Muscle of back (tissue), 11 donors: ENCODE measurements around the gene GPR25. TPM values are rescaled to one million over a fixed set of nuclear protein-coding genes. Genes with fewer than 3 reads are reported as not detected.

Source experiments
- DNase-seq, 3 donors: peaks; one replicate each; pipeline versions ENCODE4 v3.0.0 to v3.0.0-alpha.2; 2013
- polyA plus RNA-seq, 10 donors: library from polyadenylated mRNA; unstranded; fragments of 120-200 nt; gene quantifications; one replicate each; pipeline ENCODE4 v1.2.1, GENCODE V29; 2013; ENCODE audit not compliant: insufficient read length in 10 of 10

The GPR25 gene
- polyA plus RNA-seq, 10 donors, result 0.12 to 0.29 TPM; not detected in 8

DNA sequence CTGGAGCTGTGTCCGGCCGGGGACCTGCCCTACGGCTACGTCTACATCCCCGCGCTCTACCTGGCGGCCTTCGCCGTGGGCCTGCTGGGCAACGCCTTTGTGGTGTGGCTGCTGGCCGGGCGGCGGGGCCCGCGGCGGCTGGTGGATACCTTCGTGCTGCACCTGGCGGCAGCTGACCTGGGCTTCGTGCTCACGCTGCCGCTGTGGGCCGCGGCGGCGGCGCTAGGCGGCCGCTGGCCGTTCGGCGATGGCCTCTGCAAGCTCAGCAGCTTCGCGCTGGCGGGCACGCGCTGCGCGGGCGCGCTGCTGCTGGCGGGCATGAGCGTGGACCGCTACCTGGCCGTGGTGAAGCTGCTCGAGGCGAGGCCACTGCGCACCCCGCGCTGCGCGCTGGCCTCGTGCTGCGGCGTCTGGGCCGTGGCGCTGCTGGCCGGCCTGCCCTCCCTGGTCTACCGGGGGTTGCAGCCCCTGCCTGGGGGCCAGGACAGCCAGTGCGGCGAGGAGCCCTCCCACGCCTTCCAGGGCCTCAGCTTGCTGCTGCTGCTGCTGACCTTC is 412 bp downstream of the GPR25 start:
- peak in 1 of 3 donors; percentile 70 for DNase-seq

DNA sequence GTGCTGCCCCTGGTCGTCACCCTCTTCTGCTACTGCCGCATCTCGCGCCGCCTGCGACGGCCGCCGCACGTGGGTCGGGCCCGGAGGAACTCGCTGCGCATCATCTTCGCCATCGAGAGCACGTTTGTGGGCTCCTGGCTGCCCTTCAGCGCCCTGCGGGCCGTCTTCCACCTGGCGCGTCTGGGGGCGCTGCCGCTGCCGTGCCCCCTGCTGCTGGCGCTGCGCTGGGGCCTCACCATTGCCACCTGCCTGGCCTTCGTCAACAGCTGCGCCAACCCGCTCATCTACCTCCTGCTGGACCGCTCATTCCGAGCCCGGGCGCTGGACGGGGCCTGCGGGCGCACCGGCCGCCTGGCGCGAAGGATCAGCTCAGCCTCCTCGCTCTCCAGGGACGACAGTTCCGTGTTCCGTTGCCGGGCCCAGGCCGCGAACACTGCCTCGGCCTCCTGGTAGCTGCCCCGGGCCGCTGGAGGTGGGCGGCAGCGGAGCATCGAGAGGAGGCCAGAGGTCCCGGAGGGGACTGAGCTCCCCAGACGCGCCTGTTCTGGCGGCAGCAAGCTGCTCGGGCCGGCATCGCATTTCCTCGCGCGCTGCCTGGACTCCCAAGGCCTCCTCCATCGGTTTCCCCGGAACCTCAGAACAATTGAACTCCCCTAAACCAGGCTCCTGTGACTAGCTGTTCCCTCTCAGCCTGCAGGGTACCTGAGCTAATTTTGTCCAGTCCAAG is 1.1 kb downstream of the GPR25 start:
- peak in 1 of 3 donors; percentile 49 for DNase-seq

DNA sequence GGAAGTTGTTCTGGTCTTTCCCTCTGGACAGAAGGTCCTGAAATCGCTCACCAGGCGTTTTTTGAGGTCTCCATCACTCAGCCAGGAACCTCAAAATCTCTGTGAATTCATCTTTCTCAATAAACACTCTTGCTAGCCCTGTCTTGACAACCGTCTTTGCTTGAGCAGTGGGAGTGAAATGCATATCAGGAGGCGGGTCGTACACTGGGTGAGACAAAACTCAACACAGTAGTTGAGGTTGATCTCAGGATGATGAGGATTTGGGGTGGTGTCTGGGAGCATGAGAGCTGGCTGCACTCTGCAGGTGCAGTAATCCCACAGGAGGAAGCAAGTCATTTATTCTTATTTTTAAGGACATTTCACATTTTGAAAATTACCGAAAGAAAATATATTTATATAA is 1.9 kb downstream of the GPR25 start:
- DNase-seq, result no peak

DNA sequence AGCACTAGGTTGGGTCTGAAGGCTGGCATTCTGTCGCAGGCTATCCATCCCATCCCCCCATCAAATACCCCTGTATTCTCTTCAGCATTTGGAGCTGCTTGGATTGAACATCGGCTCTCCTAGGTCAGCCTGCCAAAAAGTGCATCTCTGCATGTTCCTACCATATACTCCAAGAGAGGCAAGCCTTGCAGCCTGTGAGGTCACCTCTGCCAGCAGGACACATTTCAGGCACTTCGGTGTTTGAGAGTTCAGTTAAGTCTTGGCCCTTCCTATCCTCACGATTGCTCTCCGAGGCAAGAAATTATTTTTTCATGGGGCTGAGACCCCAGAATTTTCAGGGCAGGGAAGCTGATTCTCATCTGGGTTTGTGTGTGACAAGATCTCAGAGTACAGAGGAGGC is 2.6 kb downstream of the GPR25 start:
- DNase-seq, result no peak

DNA sequence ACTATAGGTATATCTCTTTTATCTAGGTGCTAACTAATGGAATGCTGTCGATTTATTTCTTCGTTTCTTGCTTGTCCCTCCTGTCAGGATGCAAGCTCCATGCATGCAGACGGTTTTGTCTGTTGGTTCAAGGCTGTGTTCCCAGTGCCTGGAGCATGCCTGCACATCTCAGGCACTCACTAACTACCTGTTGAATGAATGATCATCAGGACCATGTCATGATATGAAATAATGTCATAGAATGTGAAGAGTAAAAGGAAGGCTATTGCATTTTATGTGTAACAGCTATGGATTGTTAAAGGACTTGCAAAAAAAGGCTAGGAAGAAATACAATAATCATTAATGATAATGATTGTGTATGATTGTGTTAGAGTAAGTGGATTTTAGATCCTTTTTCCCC is 4.2 kb downstream of the GPR25 start:
- DNase-seq, result no peak

DNA sequence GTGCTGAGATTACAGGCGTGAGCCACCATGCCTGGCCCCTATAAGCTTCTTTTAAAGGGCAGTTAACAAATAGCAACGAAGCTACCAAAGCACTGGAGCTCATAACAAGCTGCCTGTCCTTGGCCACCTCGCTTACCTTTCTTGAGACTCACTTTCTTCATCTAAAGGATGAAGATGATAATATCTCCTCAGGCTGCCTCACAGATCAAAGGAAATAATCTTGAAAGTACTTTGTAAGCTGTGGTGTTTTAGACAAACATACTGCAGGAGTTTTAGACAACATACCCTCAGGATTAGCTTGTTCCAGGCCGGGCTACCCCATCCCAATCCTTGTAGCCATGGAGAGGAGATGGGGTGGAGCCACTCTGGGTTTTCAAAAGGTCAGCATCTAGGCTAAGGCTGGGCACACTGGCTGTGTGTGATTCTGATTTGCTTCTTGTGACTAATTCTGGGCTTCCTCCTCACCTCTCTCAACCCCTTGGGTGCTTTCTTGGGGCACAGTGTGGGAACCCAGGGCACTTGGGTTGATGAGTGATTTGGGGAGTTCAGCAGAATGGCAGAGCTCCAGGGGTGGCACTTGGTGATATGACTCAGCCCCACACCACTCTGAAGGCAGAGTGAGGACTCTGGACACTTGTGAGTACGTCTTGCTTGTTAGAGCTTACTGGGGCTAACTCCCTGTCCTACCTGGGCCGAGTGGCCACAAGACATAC is 5.2 kb downstream of the GPR25 start:
- DNase-seq, result no peak

DNA sequence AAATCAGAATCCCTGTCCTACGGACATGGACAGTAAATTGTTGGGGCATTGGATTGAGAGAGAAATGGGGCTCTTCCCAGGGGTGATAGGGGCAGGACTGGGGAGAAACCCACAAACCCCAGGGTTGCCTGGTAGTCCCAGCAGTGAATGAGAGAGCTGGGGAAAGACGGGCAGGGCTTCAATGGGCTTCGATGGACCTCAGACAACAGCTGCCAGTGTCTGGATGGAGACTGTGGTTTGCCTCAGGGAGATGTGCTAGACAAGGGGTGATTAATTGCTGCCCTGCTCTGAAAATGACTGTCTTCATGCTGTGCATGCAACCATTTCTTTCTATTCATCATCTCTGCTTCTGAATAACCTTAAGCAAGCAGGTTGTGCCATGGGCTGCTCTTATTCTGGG is 7.4 kb downstream of the GPR25 start:
- no peak for DNase-seq

DNA sequence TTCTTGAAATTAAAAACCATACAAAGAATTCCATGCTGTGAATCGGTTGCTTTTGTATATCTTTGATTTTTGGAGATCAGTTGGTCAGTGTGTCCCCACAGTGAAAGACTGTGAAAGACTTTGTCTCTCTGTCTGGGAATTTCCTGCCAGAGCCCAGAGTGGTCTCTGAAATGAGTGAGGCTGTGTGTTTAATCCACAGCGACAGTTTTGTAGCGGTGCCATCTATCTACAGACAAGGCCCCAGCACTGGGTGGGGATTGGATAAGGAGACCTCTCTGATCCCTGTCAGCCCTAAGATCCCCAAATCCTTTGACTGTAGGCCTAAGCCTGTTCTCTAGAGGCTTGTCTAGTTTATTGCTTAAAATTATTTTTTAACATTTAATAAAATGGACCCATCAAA is 10.3 kb downstream of the GPR25 start:
- no peak for DNase-seq

DNA sequence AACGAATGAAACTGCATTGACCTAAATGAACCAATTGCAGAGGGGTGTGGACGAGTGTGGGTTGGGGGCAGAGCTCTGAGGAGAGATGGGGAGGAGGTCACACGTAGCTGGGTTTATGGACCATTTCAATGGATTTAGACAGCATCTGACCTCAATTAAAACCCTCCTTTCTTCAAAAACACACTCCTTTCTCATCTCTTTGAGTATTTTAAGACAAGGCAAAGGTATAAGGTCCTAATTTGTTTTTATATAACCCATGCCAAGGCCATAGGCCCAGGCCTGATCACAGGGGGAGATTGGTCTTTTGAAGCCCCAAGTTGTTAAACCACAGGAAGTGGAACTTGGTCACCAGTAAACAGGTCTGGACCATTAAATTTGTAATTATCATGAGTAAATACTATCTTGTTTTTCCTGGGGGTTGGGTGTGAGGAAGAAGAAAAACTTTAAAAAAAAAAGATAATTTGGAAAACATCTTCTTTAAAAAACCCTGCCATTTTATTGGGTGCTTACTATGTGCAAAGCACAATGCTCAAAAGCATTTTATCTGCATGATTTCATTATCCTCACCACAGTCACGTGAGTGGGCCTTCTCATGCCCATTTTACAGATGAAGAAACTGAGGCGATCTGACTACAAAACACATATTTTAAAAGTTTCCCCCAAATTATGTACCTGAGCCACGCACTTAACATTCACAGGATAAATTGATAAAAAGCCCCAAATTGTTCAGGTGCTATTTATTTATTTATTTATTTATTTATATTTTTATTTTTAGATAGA is 13.0 kb downstream of the GPR25 start:
- DNase-seq, result no peak

DNA sequence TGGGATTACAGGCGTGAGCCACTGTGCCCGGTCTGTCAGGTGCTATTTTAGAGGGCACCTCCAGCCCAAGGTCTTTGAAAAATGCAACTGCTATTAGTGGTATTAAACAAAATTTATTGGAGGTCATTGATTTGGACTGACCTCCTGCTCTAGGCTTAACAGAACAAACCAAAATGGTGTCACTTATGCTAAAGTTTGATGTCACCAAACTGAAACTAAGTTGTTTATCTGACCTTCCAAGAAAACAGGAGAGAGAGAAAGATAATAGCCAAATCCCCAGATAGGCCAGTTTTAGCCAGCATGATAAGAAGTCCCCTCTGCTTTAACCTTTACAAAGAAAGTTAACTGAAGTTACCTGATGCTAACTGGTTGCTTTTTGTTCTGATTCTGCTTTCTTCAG is 13.8 kb downstream of the GPR25 start:
- no peak for DNase-seq

DNA sequence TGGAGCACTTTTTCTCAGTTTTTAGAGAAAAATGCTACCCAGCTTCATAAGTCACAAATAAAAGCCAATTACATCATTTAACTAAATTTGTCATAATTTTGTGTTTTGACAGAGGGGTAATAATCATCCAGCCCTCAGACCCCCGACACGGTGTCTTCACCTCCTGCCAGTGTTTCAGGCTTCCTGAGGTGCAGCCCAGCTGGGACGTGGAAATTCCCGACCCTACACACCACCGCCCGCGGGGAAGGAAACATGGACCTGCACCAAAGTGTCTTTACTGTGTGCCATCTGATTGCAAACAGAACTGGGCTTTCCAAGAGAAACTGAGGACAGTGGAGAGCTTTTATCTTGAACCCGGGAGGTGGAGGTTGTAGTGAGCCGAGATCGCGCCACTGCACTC is 14.3 kb downstream of the GPR25 start:
- no peak for DNase-seq

DNA sequence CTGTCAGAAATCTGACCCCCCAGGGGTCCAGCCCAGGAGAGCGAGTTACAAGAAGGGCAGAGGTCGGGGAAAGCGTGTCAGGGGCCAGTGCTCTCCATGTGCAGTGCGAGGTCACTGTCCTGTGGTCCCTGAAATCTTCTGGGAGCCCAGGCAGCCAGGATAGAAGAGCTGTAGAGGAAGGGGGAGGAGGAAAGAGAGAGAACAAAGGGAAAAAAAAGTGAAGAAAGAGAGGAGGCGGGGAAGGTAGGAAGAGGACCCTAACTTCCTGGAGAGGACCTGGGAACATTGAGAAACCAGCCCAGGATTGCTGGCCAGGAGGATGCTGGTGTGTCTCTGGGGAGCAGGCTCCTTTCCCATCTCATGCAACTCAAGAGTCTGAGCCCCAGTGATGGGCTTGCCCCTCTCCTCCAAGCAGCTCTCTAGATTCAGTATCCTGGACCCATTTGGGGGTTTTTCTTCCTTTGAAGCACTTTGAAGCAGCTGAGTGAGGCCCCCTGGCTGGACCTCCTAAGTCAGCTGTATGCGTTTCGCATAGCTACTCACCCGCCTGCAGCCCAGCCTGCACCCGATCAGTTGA is 15.1 kb downstream of the GPR25 start:
- no peak for DNase-seq

DNA sequence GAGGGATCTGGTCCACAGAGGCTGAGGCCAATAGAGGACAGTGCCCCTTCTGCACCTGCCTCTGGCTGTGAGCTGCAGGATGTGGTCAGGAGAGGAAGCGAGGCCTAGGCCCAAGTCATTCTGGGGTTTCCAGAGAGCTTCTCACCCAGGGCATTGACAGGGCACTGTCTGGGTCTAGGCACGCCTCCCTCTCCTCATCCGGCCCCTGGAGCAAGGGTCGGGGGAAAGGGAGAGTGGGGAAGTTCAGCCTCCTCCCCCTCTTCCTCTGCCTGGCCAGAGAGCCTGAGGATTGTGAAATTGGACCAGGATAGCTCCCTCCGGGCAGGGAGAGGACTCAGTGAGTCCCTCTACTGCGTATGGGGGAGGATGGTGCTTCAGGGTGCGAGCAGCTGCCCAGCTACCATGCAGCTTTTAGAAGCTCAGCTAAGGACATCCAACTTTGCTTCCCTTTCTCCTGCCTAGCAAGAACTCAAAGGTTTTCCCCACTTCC is 15.6 kb downstream of the GPR25 start:
- DNase-seq, result no peak

DNA sequence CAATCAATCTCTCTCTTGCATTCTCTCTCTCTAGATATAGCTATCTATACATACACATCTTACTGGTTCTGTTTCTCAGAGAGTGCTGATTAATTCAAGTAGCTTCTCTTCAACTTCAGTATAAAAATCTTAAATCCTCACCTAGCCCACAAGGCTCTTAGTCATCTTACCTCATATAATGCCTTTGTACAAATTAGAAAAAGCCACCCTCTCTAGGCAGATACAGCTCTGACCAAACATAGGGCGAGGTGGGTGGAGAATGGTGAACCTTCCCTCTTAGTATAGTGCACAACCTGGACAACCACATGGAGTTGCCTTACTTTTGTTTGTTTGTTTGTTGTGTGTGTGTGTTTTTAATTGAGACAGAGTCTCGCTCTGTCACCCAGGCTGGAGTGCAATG is 16.8 kb downstream of the GPR25 start:
- no peak for DNase-seq

DNA sequence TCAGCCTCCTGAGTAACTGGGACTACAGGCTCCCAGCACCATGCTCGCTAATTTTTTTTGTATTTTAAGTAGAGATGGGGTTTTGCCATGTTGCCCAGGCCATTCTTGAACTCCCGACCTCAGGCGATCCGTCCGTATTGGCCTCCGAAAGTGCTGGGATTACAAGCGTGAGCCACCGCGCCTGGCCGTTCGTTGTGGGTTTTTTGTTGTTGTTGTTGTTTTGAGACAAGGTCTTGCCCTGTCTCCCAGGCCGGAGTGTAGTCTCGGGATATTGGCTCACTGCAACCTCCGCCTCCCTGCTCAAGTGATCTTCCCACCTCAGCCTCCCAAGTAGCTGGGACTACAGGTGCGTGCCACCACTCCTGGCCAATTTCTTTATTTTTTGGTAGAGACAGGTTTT is 17.2 kb downstream of the GPR25 start:
- no peak for DNase-seq

DNA sequence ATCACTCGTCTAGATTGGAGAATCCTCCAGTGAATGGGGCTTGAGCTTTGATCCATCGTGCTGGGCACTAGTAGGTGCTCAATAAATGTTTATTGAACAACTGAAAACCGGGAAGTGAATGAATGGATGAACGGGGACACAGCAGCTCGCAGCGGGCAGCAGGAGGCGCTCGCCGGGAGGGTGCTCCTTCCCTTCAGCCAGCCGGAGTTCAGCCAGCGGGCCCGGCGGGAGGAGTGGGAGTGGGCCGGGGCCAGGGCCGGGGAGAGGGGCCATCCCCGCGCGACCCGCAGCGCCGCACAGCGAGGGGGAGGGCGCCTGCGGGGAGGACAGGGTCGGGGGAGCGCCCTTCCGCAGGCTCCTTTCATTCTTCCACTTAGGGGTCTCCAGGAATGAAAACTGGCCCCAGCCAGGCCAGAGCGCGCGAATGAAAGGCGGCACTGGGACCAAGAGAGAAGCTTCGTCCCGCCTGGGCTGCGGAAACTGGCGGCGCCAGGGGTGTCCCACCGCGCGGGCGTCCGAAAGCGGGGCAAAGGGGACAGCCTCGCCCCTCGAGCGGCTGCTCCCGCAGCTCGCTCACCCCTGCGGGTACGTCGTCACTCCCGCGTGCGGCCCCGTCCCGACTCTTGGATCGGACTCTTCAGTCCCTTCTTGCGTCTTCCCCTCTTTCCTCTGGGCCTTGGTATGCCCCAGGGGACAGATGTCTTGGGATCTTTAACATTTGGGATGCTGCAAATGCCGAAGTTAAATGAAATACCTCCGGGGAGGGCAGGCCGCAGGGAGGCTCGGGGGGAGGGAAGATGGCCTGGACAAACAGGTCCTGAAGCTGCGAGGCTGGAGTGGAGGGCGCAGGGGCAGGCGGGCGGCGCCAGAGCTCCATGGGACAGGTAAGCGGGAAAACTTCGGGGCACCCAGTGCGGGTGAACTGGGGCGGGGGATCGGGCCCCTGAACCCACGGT is 18.3 kb downstream of the GPR25 start:
- peak; percentile 24 to 80 (median 35) for DNase-seq

DNA sequence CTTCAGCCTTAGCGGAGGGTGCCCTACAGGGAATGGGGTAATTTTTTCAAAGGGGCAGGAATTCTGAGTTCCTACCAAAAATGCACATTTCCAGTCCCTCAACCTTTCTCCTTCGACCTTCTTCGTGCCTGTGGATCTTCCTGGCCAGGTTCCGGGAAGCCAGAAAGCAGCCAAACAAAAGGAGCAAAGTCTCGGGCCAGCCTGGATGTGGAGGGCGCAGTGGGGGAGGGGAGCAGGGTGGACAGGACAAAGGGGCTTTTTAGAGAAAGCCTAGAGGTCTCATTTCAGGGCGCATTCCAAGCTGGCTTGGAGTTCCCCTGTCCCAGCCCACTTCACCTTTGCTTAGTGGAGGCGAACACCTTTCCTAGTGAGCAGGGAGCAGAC is 19.0 kb downstream of the GPR25 start:
- no peak for DNase-seq

DNA sequence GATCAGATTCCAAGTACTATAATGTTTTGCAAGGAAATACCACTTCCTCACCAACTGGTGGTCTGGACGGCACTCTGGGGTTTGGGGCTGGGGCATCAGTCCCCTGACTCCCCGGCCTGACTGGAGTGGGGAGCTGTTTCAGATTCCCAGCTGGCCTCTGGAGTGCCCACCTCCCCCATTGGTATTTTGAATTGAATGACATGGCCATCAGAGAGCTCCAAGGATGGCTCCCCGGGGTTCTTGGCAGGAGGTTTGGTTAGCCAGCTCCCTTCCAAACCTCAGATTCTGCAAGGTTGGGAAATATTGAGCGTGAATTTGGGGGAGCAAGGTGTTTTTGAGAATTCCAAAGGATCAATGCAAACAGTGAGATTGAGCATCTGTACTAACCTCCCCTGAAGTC is 19.8 kb downstream of the GPR25 start:
- no peak for DNase-seq

DNA sequence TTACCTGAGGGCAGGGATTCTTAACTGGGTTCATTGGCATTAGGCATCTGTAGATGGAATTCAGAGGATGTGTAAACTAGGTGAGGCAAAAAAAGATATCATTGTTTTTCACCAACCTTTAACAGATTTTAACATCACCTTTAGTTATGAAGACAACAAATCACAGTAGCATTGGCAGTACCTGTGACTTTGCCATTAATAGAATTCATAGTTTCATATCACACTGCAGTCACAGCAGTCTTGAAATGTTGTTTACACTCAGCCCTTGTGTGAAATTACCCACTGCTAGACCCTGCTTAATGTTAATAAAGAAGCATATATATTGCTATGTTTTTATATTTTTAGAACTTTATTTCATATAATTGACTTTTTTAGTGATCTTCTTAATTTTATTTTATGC is 20.2 kb downstream of the GPR25 start:
- DNase-seq, result no peak

DNA sequence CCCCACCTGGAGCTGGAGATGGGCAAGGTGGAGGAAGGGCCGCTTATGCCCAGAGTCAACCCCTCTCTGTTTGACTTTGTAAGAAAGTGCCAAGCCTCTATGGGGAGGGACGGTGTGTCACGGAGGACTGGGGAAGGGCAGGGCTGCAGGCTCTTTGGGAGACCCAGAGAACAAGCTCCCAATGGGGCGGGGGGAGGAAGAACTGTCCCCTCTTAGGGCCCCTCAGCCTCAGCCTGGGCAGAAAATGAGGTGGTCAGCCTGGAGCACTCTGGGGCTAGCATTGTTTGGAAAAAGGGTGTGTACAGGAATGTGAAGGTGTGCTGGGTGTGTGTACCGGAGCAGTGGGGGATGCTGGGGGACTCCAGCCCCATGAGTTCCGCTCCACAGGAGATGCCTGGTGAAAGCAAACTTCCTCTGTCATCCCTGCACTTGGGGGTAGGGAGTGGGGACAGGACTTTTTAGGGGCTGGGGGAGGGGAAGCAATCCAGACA is 20.7 kb downstream of the GPR25 start:
- no peak for DNase-seq
